Measurements from ENCODE around the gene RSPRY1. TPM values are rescaled to one million over a fixed set of nuclear protein-coding genes. Genes with fewer than 3 reads are reported as not detected.

The RSPRY1 gene
- total RNA-seq, 2 donors from 2014 or later, result 28.7 to 32.5 TPM

DNA sequence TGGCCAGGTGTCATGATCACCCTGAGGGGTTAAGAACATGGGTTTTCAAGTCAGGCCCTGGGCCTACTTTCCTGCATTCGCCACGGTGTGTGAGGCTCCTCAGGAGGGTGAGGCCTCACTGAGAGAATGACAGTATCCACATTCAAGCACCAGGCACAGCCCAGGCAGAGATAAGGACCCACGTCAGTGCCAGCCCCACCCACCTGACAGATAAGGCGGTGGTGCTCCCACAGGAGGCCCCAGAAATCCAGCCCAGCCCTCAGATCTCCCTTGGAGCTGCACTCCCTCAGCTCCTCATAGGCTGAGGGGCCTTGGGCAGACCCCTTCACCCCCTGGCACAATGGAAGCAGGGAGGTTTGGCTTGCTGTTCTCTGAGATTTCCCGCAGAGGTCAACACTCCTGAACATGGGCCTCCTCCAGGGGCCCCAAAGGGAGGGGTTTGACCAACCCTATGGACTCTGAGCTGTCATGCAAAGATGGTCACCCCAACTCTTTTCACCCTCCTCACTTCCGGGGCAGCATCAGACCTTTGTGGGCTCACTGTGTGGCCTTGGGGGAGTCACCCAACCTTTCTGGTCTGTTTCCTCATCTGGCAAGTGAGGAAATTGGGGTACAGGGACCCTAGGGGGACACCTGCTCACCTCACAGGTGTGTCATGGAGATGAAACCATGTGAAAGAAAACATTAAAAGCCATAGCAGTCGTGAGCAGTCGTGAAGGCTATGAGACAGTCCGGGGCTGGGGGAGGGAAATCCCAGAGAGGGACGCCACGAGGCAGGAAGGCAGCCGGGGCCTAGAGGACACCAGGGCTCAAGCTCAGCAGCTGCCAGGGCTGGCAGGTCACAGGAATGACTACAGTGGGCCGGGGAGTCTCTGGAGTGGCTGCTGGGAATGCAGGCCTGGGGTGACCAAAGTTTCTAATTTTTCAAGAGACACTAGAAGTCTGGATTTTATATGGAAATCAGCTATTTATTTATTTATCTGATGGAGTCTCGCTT is 83.0 kb downstream of the RSPRY1 start:
- Histone ChIP-seq H3K4me1 (ENCODE audit: control insufficient read depth in 1 of 2, low read depth in 2 of 2) (peaks cover 0 to 9% of the 10 kb centered on the region in 2 donors), H3K4me3 (no peak overlapping the region), H3K36me3 (no peaks in the 10 kb centered on the region), H3K27me3 (replicated peaks; ENCODE audit: insufficient read depth) (no peaks in the 10 kb centered on the region), H3K9me3 (no peaks in the 10 kb centered on the region), H3K27ac (no peak overlapping the region)
- TF ChIP-seq, protein P1, sequence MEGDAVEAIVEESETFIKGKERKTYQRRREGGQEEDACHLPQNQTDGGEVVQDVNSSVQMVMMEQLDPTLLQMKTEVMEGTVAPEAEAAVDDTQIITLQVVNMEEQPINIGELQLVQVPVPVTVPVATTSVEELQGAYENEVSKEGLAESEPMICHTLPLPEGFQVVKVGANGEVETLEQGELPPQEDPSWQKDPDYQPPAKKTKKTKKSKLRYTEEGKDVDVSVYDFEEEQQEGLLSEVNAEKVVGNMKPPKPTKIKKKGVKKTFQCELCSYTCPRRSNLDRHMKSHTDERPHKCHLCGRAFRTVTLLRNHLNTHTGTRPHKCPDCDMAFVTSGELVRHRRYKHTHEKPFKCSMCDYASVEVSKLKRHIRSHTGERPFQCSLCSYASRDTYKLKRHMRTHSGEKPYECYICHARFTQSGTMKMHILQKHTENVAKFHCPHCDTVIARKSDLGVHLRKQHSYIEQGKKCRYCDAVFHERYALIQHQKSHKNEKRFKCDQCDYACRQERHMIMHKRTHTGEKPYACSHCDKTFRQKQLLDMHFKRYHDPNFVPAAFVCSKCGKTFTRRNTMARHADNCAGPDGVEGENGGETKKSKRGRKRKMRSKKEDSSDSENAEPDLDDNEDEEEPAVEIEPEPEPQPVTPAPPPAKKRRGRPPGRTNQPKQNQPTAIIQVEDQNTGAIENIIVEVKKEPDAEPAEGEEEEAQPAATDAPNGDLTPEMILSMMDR (IDR thresholded peaks at IDR 0.05), result no peak
- DNase-seq (ENCODE audit: low spot score) (no peak), ATAC-seq (ENCODE audit: insufficient number of reproducible peaks, low FRiP score, low read depth) (no peak)

DNA sequence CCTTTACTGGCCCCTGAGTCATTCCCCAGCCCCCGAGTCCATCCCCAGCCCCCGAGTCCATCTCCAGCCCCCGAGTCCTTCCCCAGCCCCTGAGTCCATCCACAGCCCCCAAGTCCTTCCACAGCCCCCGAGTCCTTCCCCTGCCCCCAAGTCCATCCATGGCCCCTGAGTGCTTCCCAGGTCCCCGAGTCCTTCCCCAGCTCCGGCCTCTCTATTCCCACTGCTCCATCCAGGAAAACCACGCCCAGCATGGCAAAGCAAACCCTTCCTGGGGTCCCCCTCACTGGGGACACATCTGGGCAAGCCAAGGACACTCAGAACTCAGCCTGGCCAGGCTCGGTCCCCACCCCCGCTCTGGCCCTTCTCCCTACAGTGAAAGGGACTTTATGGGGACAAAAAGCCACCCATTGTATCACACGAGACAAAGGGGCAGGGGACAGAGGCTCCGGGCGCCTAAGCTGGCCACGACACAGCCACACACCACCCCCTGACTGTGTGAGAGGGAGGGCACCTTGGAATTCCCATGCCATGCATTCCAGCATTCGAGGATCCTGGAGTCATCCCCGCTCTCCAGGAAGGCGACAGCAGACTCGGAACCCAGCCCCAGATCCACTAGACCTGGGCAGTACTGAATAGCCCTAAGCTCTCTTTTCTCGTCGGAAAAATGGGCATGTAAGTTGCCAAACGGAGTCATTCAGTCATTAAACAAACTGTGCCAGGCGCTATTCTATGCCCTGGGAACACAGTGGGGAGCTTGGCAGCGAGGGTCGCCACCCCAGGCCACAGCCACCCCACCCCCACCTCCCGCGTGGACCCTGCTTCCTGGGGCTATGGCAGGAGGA is 84.3 kb downstream of the RSPRY1 start:
- Histone ChIP-seq H3K4me1 (ENCODE audit: control insufficient read depth in 1 of 2, low read depth in 2 of 2) (peaks cover 0 to 9% of the 10 kb centered on the region in 2 donors), H3K4me3 (no peak overlapping the region), H3K27ac (no peak overlapping the region), H3K36me3 (no peaks in the 10 kb centered on the region), H3K9me3 (no peaks in the 10 kb centered on the region), H3K27me3 (replicated peaks; ENCODE audit: insufficient read depth) (no peaks in the 10 kb centered on the region)
- DNase-seq (ENCODE audit: low spot score), result no peak
- TF ChIP-seq, protein P1 (IDR thresholded peaks at IDR 0.05), result no peak
- ATAC-seq (ENCODE audit: insufficient number of reproducible peaks, low FRiP score, low read depth), result no peak

DNA sequence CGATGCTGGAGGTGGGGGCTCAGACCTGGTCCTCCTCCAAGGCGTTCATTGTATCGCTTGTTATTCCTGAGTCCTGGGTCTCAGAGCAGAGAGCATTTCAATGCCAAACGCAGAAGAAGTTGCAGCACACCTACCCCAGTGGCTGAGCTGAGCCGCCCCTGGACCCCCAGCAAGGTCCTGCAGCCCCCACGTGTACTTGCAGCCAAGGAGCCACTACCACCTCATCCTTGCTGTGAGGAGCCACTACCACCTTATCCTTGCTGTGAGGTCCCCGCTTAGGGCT is 84.9 kb downstream of the RSPRY1 start:
- Histone ChIP-seq H3K4me1 (ENCODE audit: control insufficient read depth in 1 of 2, low read depth in 2 of 2) (peaks cover 0 to 6% of the 10 kb centered on the region in 2 donors), H3K27me3 (replicated peaks; ENCODE audit: insufficient read depth) (no peaks in the 10 kb centered on the region), H3K36me3 (no peaks in the 10 kb centered on the region), H3K27ac (no peak overlapping the region), H3K9me3 (no peaks in the 10 kb centered on the region), H3K4me3 (no peak overlapping the region)
- no peak for ATAC-seq (ENCODE audit: insufficient number of reproducible peaks, low FRiP score, low read depth)
- DNase-seq (ENCODE audit: low spot score), result no peak
- TF ChIP-seq, protein P1 (IDR thresholded peaks at IDR 0.05), result no peak

DNA sequence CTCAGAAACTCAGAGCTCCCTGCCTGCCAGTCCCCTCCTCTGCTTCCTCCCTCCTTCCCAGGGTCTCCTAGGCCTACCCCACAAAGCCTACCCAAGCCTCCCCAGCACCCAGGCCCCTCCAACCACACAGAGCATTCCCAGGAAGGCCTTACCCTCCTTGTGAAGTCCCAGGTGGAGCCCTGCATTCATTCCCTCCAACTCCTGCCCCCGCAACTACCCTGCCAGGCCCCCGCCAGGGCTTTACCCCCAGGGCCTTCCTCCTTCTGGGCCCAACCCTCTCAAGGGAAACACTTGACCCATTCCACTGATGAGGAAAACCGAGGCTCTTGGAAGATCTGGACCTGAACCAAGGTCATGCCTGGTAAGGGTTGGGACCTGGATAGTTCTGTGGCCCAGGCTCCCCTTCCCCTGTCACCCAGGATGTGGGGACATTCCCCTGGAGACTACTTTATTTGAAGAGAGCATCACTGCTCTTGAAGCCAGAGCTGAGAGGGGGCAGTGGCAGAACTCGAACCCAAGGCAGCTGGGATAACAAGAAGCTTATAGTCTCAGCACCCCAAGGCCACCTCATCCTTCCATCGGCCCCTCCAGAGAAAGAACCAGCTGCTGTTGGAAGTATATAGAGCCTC is 85.9 kb downstream of the RSPRY1 start:
- no peak for ATAC-seq (ENCODE audit: insufficient number of reproducible peaks, low FRiP score, low read depth)
- TF ChIP-seq, protein P1 (IDR thresholded peaks at IDR 0.05), result no peak
- Histone ChIP-seq H3K4me1 (ENCODE audit: control insufficient read depth in 1 of 2, low read depth in 2 of 2) (no peaks in the 10 kb centered on the region), H3K9me3 (no peaks in the 10 kb centered on the region), H3K27ac (no peak overlapping the region), H3K27me3 (replicated peaks; ENCODE audit: insufficient read depth) (no peaks in the 10 kb centered on the region), H3K36me3 (no peaks in the 10 kb centered on the region), H3K4me3 (no peak overlapping the region)
- no peak for DNase-seq (ENCODE audit: low spot score)

GRCh38 chr16:57273359-57273758 is 87.2 kb downstream of the RSPRY1 start:
- H3K27ac ChIP-seq, result no peak overlapping the region
- no peaks in the 10 kb centered on the region for H3K4me1 ChIP-seq (ENCODE audit: control insufficient read depth in 1 of 2, low read depth in 2 of 2)
- H3K27me3 ChIP-seq (replicated peaks; ENCODE audit: insufficient read depth), result no peaks in the 10 kb centered on the region
- no peak overlapping the region for H3K4me3 ChIP-seq
- no peaks in the 10 kb centered on the region for H3K9me3 ChIP-seq
- DNase-seq (ENCODE audit: low spot score) (no peak), ATAC-seq (ENCODE audit: insufficient number of reproducible peaks, low FRiP score, low read depth) (no peak)
- TF ChIP-seq, protein P1 (IDR thresholded peaks at IDR 0.05), result no peak
- H3K36me3 ChIP-seq, result no peaks in the 10 kb centered on the region
